NCI-H146 treated with DMSO at 0.1 percent for 48 hours (cell line): Measurements from ENCODE around the gene PTPRN2.

ENCODE experiments used
- DNase-seq: peaks from one replicate; lab custom pipeline; 2025; ENCODE audit not compliant: unreplicated experiment; lab: John Stamatoyannopoulos, UW

The PTPRN2 gene

DNA sequence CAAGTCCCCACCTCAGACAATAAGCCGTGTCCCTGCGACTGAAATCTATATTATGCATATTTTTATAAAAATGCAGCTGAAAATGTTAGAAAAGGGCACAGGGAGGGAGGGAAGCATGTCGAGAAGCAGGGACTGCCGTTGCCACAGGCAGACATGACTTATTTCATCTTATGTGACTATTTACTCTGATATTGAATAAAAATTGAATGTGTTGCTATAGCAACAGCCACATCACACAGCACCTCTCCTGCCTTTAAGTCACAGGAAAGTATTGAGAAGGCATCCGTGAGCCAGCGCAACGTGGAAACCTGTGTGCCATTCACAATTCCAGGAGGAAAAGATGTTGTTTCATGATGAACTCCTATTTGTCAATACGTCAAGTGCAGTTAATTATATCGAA, 701.4 kb downstream of the PTPRN2 start:
- DNase-seq: no peak

DNA sequence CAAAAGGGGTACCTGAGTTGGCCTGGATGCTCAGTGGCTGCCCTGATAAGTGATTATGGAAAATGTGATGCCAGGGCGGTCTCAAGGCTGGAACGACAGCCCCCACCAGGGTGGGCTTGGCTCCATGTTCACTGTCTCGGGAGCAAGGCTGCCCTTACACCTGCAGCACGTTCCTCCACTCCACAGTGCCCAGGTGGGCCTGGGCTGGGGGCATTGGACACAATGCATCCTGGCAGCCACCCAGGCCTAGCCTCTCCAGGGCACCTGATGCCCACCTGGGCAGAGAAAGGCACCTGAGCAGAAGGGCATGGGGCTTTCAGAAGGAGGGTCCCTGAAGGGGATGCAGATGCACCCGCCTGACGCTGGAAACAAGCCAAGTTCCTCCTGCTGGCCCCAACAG, 702.5 kb downstream of the PTPRN2 start:
- DNase-seq: no peak

DNA sequence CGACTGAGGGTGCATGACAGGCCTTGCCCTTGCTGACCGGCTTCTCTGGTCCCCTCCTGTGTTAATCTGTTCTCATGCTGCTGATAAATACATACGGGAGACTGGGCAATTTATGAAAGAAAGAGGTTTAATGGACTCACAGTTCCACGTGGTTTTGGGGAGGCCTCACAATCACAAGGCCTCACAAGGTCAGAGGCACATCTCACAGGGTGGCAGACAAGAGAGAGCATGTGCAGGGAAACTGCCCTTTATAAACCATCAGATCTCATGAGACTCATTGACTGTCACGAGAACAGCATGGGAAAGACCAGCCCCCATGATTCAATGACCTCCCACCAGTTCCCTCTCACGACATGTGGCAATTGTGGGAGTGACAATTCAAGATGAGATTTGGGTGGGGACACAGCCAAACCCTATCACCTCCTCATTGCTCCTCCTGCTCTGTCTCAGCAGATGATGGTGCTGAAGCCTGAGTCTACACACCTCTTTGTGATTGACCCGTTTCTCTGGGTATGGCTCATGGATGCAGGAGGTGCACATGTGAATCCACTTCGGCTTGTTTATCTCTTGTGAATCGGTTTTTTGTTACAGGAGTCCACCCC, 703.1 kb downstream of the PTPRN2 start:
- no peak for DNase-seq

DNA sequence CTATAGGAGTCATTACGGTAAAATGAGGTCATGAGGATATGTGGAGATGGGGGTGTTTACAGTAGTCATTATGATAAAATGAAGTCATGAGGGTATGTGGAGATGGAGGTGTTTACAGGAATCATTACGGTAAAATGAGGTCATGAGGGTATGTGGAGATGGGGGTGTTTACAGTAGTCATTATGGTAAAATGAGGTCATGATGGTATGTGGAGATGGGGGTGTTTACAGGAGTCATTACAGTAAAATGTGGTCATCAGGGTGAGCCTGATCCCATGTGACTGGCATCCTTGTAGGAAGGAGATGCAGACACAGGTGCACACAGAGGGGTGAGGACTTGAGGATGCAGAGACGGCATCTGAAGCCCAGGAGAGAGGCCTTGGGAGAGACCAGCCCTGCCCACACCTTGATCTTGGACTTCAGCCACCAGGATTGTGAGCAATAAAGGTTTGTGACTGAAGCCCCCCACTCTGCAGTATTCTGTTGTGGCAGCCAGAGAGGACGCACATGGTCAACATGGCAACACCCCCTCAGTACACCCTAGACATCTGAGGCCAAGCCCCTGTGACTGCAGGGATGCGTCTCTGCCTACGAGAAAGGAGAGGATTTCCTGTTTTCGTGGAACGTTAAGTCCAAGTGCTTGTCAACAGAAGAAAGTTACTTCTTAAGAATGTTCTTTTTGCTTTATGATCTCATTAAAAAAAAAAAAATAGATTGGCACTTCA, 706.4 kb downstream of the PTPRN2 start:
- DNase-seq: no peak

DNA sequence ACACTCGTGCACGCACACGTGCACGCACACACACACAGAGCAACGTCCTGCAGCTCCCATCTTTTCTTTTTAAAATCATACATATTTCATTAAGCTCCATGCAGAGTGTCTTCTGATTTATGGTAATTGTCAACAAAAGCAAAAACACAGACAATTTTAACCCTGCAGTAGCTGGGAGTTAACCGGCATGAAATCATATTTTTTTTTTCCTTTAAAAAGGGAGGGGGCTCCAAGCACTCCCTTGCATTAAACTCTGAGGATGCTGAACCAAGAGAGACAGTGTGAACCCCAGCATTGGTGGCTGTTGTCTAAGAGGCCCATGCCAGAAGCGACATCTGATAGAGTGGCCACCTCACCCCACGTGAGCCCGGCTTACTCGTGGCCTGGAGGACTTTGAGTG, 708.2 kb downstream of the PTPRN2 start:
- no peak for DNase-seq

DNA sequence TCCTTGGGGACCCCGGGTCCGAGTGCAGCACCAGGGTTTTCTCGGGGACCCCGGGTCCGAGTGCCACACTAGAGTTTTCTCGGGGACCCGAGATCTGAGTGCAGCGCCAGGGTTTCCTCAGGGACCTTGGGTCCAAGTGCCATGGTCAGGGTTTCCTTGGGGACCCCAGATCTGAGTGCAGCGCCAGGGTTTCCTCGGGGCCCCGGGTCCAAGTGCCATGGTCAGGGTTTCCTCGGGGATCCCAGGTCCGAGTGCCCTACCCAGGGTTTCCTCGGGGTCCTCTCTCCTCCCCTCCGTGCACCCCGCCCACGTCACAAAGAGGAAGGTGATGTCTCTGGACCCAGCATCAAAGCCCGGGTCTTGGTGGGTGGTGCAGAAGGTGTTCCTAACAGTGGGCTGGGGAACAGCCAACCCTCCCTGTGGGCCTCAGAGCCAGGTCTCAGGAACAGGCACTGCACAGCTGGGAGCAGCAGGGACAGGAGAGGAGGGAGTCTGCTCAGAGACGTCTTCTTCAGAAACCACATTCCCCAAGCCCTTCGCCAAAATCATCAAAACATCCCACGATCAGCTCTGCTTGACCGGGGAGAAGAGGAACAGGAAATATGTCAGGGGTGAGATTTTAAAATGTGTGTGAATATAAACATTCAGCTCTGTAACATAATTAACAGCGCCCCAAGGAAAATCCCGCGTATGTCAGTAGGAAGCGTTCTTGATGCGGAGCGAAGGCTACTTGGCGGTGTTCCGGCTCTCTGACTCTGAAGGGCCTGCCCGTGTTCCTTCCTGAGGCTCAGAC, 710.1 kb downstream of the PTPRN2 start:
- DNase-seq: no peak

DNA sequence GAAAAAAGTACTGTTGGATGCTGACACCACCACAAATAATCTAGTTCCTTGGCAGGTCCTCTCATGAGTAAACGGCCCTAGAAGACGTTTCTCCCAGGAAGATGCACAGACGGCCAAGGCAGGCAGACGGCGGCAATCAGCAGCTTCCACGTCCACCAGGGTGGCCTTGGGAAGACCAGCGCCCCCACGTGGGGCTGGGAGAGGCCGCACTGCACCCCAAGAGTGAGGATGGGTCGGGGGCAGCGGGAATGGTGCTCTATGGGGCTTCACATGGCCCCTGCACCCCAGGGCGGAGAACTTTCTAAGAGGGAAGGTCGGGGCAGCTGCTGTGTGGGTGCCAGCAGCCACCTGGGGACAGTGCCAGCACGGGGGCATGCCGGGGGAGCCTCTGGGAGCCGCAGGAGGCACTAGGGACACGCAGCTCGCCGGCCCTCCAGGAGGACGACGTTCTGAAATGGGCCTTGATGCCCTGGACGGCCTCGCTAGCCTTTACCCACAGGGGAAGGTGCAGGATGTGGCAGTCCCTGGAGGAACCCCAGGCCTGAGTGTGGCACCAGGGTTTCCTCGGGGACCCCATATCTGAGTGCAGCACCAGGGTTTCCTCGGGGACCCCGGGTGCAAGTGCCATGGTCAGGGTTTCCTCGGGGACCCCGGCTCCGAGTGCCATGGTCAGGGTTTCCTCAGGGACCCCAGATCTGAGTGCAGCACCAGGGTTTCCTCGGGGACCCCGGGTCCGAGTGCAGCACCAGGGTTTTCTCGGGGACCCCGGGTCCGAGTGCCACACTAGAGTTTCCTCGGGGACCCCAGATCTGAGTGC, 710.9 kb downstream of the PTPRN2 start:
- DNase-seq: no peak

DNA sequence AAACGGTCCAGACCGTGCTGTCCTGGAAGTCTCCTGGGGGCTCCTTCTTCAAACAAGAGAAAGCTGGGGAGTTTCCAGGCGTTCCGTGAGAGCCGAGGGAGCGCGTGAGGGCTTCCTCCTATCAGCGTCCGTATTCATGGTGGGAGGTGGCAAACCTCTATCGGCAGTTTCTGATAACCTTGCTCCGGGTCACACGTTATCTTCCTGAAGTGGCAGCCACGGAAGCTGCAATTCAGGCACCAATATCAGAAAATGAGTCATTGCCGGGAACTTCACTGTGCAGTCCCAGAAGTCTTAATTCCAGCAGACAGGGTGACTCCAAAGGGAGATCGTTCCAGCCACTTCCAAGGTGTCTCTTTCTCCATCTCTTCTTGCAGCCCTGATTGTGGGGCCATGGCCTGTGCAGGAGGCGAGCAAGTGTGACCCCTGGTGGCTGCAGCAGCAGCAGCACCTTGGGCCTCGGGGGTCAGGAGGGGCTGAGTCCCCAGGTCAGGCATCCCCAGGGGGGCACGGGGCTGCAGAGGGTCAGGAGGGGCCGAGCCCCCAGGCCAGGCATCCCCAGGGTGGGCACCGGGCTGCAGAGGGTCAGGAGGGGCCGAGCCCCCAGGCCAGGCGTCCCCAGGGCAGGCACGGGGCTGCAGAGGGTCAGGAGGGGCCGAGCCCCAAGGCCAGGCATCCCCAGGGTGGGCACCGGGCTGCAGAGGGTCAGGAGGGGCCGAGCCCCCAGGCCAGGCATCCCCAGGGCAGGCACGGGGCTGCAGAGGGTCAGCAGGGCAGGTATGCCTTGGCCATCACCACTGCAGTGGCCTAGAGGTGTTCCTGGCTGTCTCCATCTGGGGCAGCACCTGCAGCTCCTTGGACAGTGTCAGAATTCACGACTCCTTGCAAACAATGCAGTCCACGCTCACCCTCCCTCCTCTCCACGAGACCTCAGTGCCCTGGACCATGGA, 712.1 kb downstream of the PTPRN2 start:
- no peak for DNase-seq

DNA sequence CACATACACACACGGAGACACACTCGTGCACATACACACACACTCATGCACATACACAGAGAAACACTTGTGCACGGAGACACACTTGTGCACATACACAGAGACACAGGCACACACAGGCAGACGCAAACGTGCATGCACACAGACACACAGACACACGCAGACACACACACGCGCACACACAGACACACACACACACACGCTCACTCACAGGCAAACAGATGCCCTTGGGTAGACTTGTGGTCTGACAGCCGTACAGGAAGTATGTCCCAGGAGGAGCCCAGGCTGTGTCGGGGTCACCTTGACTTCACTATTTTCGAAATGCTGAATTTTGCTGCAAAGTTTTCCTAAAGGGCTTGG, 712.8 kb downstream of the PTPRN2 start:
- no peak for DNase-seq

DNA sequence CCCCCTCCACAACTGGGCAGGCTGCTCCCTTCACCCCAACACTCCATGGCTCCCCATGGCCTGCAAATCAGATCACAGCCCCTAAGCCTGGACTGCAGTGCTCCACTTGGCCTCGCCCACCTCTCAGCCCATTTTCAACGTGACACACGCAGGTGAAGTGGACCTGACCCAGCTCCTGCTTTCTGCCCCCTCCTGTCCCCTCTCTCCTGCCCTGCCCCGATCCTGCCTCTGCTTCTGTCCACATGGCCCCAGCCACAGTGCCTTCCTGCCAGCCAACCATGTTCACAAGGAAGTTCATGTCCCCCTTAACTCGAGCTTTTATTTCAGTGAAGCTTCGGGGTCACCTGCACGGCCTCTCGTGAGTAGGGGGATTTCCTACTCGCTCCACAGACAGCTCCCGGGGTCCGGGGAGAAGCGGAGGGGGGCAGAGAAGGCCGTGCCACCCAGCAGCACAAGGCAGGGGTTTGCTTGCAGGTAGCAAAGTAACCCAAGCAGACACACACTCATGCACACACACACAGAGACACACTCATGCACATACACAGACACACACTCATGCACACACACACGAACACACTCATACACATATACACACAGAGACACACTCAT, 713.3 kb downstream of the PTPRN2 start:
- DNase-seq: no peak

DNA sequence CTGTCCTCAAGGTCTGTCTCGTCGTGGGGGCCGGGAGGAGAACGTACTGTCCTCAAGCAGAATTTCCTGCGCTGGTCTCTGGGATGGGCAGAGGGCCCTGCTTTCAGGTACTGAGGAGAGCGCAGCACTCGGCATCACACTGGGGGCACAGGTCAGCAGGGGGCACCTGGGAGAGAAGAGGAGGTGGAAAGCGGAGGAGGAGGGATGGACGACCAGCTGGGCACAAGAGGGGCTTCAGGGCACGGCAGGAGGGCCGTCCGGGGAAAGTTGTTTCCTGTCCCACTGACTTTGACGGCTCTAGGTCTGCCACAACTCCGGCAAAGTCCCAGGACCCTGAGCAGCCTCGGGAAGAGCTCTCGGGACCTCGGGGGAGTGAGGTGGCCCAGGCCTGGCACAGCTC, 714.0 kb downstream of the PTPRN2 start:
- DNase-seq: no peak

DNA sequence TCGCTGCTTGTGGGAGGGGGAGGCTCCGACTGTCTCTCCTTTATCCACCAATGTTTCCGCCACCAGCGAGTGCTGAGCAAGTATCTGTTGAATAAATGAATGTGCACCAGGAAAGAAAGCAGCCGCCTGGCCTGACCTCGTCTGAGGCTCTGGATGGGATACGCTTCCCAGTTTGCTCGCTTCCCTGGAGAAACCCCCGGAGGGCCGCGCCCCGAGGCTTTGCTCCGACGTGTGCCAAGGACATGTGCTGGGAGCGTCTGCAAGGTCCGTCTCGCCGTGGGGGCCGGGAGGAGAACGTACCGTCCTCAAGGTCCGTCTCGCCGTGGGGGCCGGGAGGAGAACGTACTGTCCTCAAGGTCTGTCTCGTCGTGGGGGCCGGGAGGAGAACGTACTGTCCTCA, 714.4 kb downstream of the PTPRN2 start:
- DNase-seq: no peak

DNA sequence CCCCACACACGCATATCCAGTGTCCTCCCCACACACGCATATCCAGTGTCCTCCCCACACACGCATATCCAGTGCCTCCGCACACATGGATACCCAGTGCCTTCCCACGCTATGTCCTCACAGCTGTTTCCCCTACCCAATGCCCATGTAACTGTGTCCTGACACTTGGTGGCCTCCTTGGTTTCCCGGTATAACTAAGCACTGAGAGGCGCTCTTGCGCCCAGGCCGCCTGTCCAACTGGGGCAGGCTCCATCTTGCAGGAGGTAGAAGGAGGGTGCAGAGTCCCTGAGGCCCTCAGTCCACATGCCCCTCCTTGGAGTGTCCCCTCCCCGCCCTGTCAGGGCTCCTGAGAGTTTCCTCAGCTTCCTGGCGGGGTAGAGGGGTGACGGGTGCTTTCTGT, 715.2 kb downstream of the PTPRN2 start:
- DNase-seq: no peak

DNA sequence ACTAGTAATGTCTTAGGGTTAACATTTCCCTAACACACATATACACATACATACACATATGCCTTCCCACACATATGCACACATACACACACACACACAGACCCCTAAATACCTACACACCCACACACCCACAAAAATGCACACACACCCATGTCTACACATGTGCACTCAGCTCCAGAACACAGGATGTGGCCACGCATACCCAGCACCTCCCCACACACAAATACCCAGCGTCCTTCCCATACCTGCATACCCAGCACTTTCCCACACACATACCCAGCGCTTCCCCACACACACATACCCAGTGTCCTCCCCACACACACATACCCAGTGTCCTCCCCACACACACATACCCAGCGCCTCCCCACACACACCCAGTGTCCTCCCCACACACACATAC, 715.9 kb downstream of the PTPRN2 start:
- no peak for DNase-seq

DNA sequence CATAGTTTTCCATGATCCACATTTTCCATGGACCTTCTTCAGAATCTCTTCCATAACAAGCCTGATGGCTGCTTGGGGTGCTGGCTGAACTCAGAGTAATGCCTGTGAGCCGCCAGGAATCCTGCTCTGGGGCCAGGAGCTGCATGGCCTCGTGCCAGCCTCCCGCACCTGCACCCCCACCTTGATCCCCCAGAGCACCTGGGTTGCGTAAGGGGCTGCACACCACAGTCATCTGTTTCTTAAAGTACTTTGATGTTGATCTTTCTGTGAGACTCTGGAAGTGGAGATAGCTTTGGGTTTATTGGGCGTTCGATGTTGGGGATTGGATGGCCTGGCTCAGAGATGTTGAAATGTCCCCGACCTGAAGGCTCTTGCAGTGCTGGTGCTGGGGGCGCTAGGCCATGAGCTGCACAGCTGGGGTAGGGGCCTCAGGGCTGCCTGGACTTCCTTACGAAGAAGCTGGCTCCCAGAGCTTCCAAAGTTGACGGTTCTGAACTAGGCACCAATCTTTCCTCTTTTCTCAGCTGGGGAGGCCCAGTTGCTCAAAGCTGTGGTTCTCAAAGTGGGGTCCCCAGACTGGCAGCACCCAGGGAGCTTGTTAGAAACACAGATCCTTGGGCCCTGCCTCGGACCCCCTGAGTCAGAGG, 716.9 kb downstream of the PTPRN2 start:
- no peak for DNase-seq

DNA sequence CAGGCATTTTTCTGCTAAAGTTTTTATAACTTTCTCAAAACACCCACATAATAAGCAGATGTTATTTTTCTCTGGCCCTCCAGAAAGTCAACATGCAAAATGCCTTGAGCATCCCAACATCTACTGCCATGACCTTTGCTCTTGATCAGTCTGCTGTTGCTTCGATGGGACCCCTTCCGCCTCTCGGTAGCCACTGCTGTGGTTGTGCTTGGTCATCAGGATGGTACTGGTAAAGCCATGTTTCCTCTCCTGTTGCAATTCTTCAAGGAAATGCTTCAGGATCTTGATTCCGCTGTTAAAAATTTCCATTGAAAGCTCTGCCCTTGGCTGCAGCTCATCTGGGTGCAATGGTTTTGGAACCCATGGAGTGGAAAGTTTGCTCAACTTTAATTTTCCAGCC, 717.8 kb downstream of the PTPRN2 start:
- no peak for DNase-seq

DNA sequence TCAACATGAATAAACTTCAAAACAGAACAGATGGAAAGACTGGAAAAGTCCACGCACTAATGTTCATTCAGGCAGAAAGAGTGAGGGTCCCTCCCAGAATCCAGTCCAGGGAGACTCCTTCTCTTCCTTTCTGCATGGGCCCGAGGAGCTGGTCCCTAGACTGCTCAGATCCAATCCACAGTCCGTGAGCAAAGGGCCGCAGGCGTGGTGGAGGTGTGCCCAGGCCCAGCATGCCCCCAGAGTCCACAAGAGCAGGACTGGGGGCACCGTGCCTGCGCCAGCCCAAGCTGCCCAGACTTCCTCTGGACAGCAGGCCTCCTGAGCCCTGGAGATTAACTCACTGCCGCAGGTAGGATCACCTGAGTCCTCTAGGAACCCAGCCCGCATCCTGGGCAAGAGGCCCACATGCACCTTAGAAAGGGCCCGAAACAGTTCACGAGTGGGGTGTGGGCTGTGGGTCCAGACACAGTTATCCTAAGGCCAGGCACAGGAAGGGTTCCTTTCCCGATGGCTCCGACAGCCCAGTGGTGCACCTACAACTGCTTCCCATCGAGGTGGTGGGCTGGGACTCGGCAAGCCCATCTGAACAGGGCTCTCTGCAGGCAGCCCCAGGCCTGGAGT, 719.8 kb downstream of the PTPRN2 start:
- DNase-seq: no peak

DNA sequence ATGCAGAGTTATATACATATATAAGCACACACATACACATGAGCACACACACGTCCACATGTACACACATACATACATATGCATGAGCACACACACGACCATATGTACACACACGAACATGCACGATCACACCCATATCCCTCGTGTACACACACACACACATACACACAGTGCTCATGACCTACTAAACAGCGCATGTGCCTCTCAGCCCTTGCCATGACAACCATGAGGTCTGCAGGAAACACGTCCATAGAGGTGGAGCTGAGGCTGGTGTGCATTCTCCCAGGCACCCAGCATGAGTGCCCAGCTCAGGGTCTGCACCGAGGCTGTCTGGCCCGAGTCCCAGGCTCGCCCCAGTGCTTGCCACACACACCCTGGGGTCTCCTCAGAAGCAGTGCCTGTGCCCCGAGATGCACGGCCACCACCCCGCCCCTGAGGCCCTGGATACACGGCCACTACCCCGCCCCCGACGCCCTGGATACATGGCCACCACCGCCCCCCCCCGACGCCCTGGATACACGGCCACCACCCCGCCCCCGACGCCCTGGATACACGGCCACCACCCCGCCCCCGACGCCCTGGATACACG, 721.2 kb downstream of the PTPRN2 start:
- DNase-seq: no peak
